ENCODE results near the gene SLC35F2.

- TF ChIP-seq CTCF (conservative IDR thresholded peaks at IDR 0.05) (no peak), EZH2 (IDR thresholded peaks at IDR 0.05; ENCODE audit: low read depth) (no peak)
Measured at GRCh38 chr11:107819361-107820014, 39.1 kb downstream of the SLC35F2 start.
